Measurements from ENCODE around the gene CIAO3.

CIAO3 gene

GRCh38 chr16:720447-720989 lies 20.3 kb downstream of the CIAO3 start (continued):
- TF ChIP-seq, protein P1, sequence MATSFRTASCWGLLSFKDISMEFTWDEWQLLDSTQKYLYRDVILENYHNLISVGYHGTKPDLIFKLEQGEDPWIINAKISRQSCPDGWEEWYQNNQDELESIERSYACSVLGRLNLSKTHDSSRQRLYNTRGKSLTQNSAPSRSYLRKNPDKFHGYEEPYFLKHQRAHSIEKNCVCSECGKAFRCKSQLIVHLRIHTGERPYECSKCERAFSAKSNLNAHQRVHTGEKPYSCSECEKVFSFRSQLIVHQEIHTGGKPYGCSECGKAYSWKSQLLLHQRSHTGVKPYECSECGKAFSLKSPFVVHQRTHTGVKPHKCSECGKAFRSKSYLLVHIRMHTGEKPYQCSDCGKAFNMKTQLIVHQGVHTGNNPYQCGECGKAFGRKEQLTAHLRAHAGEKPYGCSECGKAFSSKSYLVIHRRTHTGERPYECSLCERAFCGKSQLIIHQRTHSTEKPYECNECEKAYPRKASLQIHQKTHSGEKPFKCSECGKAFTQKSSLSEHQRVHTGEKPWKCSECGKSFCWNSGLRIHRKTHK (tag by site-specific recombination; IDR thresholded peaks at IDR 0.05) = no peak
- TF ChIP-seq KLF16 (tag by site-specific recombination; IDR thresholded peaks at IDR 0.05) (peak; percentile 39; the same call in 1 of the 2 replicates), ZNF768 (tag by site-specific recombination; IDR thresholded peaks at IDR 0.05) (no peak), ZBTB6 (tag by site-specific recombination; IDR thresholded peaks at IDR 0.05) (peak; percentile 69)

- ChIA-PET POLR2A (interaction anchor here (0.5 to 2.8 kb wide), 19 partner anchors 8 to 1330 kb away, joined by 3 to 25 read pairs (median 6); partner anchors contain the start of genes CHTF18, CIAO3, JPT2 and RPUSD1), CTCF (interaction anchor here (0.6 to 5.7 kb wide), 12 partner anchors 8 to 420 kb away, joined by 3 to 34 read pairs (median 4); partner anchors contain the start of genes CHTF18, CIAO3, GNG13 and RPUSD1)
- peaks cover 0 to 12% of the 10 kb centered on the region in 2 experiments; a peak in 1 of 3 replicates for H3K36me3 ChIP-seq (ENCODE audit: control insufficient read depth in 2 of 2, insufficient read depth in 1 of 2, low read length in 2 of 2)
- peak overlapping the region; percentile 66 for H3K4me3 ChIP-seq (ENCODE audit: low read depth, low read length)
- peak overlapping the region; percentile 94; the same call in 1 of the 2 replicates for H3K27ac ChIP-seq (ENCODE audit: extremely low read depth, low read depth, low read length)
- H3K9me3 ChIP-seq (ENCODE audit: control insufficient read depth, insufficient read depth, low read depth, low read length) = no peaks in the 10 kb centered on the region
- H3K4me1 ChIP-seq (ENCODE audit: control insufficient read depth, insufficient read depth, low read length) = peaks cover 9% of the 10 kb centered on the region
- TF ChIP-seq ZNF629 (tag by site-specific recombination; IDR thresholded peaks at IDR 0.05) (no peak), ZNF549 (tag by site-specific recombination; IDR thresholded peaks at IDR 0.05) (no peak), ZBTB1 (tag by site-specific recombination; IDR thresholded peaks at IDR 0.05) (no peak), ZNF404 (tag by site-specific recombination; IDR thresholded peaks at IDR 0.05) (no peak), ZNF221 (tag by site-specific recombination; IDR thresholded peaks at IDR 0.05; ENCODE audit: borderline replicate concordance) (no peak), ZBTB20 (tag by site-specific recombination; IDR thresholded peaks at IDR 0.05) (no peak), ZNF311 (tag by site-specific recombination; IDR thresholded peaks at IDR 0.05; ENCODE audit: borderline replicate concordance) (no peak), ZBTB26 (tag by site-specific recombination; optimal IDR thresholded peaks at IDR 0.05) (no peak), ZSCAN30 (tag by site-specific recombination; IDR thresholded peaks at IDR 0.05) (no peak), ZNF274 (IDR thresholded peaks at IDR 0.05; ENCODE audit: low read length) (no peak), ZNF274 (tag by site-specific recombination; IDR thresholded peaks at IDR 0.05; ENCODE audit: borderline replicate concordance) (no peak), IKZF3 (tag by site-specific recombination; IDR thresholded peaks at IDR 0.05) (peak; percentile 70; the same call in 1 of the 2 replicates), GLI4 (tag by site-specific recombination; IDR thresholded peaks at IDR 0.05) (no peak), ZNF280D (tag by site-specific recombination; IDR thresholded peaks at IDR 0.05) (no peak), ZEB2 (tag by site-specific recombination; IDR thresholded peaks at IDR 0.05) (no peak), ZNF324 (tag by site-specific recombination; IDR thresholded peaks at IDR 0.05) (no peak), MEIS1 (CRISPR knock-in tag; IDR thresholded peaks at IDR 0.05; ENCODE audit: borderline replicate concordance) (no peak)
- TF ChIP-seq, protein P2, sequence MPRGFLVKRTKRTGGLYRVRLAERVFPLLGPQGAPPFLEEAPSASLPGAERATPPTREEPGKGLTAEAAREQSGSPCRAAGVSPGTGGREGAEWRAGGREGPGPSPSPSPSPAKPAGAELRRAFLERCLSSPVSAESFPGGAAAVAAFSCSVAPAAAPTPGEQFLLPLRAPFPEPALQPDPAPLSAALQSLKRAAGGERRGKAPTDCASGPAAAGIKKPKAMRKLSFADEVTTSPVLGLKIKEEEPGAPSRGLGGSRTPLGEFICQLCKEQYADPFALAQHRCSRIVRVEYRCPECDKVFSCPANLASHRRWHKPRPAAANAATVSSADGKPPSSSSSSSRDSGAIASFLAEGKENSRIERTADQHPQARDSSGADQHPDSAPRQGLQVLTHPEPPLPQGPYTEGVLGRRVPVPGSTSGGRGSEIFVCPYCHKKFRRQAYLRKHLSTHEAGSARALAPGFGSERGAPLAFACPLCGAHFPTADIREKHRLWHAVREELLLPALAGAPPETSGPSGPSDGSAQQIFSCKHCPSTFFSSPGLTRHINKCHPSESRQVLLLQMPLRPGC (tag by site-specific recombination; IDR thresholded peaks at IDR 0.05) = no peak
- TF ChIP-seq, protein P3, sequence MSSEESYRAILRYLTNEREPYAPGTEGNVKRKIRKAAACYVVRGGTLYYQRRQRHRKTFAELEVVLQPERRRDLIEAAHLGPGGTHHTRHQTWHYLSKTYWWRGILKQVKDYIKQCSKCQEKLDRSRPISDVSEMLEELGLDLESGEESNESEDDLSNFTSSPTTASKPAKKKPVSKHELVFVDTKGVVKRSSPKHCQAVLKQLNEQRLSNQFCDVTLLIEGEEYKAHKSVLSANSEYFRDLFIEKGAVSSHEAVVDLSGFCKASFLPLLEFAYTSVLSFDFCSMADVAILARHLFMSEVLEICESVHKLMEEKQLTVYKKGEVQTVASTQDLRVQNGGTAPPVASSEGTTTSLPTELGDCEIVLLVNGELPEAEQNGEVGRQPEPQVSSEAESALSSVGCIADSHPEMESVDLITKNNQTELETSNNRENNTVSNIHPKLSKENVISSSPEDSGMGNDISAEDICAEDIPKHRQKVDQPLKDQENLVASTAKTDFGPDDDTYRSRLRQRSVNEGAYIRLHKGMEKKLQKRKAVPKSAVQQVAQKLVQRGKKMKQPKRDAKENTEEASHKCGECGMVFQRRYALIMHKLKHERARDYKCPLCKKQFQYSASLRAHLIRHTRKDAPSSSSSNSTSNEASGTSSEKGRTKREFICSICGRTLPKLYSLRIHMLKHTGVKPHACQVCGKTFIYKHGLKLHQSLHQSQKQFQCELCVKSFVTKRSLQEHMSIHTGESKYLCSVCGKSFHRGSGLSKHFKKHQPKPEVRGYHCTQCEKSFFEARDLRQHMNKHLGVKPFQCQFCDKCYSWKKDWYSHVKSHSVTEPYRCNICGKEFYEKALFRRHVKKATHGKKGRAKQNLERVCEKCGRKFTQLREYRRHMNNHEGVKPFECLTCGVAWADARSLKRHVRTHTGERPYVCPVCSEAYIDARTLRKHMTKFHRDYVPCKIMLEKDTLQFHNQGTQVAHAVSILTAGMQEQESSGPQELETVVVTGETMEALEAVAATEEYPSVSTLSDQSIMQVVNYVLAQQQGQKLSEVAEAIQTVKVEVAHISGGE (tag by site-specific recombination; conservative IDR thresholded peaks at IDR 0.05; ENCODE audit: low read depth) = no peak
These were observed 20.9 kb downstream of the CIAO3 start for GRCh38 chr16:719815-720446.
